Putamen (tissue), 1 donor: Measurements from ENCODE around the gene CAMK1D.
"Not testable (repeated sequence)": the region's sequence is repeated elsewhere in the genome, so short reads cannot be mapped to it uniquely, and the experiment has no call there.

Experiments
- DNase-seq: peaks from one replicate; pipeline ENCODE4 v3.0.0-alpha.2; 2016; ENCODE audit warnings: low spot score

Gene CAMK1D

GRCh38 chr10:12348870-12349628 lies at the start of gene CAMK1D:
CAMK1D (plus strand) TSS chr10:12349547.
- peak; percentile 65 for DNase-seq

- DNase-seq, result not testable (repeated sequence)
These were observed 48.3 kb upstream of the CAMK1D start for GRCh38 chr10:12301036-12301435.

- DNase-seq, result no peak
These were observed 41.3 kb upstream of the CAMK1D start for GRCh38 chr10:12308057-12308456.

- no peak for DNase-seq
These were observed 40.5 kb upstream of the CAMK1D start for GRCh38 chr10:12308736-12309375.

GRCh38 chr10:12309783-12310182 lies 39.6 kb upstream of the CAMK1D start:
- not testable (repeated sequence) for DNase-seq

- DNase-seq, result no peak
These were observed 34.5 kb upstream of the CAMK1D start for GRCh38 chr10:12314836-12315235.

- DNase-seq, result no peak
These were observed 30.3 kb upstream of the CAMK1D start for GRCh38 chr10:12319076-12319475.

GRCh38 chr10:12320892-12321291 lies 28.5 kb upstream of the CAMK1D start:
- DNase-seq, result no peak

GRCh38 chr10:12321641-12322040 lies 27.7 kb upstream of the CAMK1D start:
- no peak for DNase-seq

- peak; percentile 64 for DNase-seq
These were observed 26.7 kb upstream of the CAMK1D start for GRCh38 chr10:12322583-12323131.

- no peak for DNase-seq
These were observed 24.8 kb upstream of the CAMK1D start for GRCh38 chr10:12324530-12324929.

GRCh38 chr10:12327074-12327473 lies 22.3 kb upstream of the CAMK1D start:
- no peak for DNase-seq

GRCh38 chr10:12327476-12327875 lies 21.9 kb upstream of the CAMK1D start:
- DNase-seq, result no peak

GRCh38 chr10:12328312-12328711 lies 21.0 kb upstream of the CAMK1D start:
- DNase-seq, result not testable (repeated sequence)

- no peak for DNase-seq
These were observed 16.6 kb upstream of the CAMK1D start for GRCh38 chr10:12332572-12333379.

- DNase-seq, result no peak
These were observed 15.8 kb upstream of the CAMK1D start for GRCh38 chr10:12333380-12334185.

GRCh38 chr10:12334186-12334530 lies 15.2 kb upstream of the CAMK1D start:
- DNase-seq, result no peak

GRCh38 chr10:12335169-12335568 lies 14.2 kb upstream of the CAMK1D start:
- not testable (repeated sequence) for DNase-seq

GRCh38 chr10:12337453-12338372 lies 11.6 kb upstream of the CAMK1D start:
- no peak for DNase-seq

GRCh38 chr10:12338981-12339380 lies 10.4 kb upstream of the CAMK1D start:
- no peak for DNase-seq

- DNase-seq, result no peak
These were observed 9.0 kb upstream of the CAMK1D start for GRCh38 chr10:12340371-12340770.
